ENCODE data around the gene EPG5.
A peak's percentile ranks its signal among the peaks of the same experiment; 100 is the strongest.

GRCh38 chr18:45839414-45840395 is 127.4 kb downstream of the EPG5 start:
- TF ChIP-seq CTCF (IDR thresholded peaks at IDR 0.05) = peak; percentile 62 to 67 (median 65)
- no peak for TF ChIP-seq POLR2A (IDR thresholded peaks at IDR 0.05)
